GM18517 (cell line): ENCODE data around the gene ZFY.

Source experiments
- ATAC-seq: cut with Tn5 transposase; IDR thresholded peaks from one replicate; pipeline ENCODE4 v1.9.1; 2021; ENCODE audit warnings: mild to moderate bottlenecking, moderate library complexity; ENCODE audit not compliant: unreplicated experiment

ZFY gene

GRCh38 chrY:2934861-2935715, at the start of gene ZFY:
Gene ZFY (plus strand): TSS chrY:2935381. CDS start chrY:2953937, 18,556 bp downstream.
- no peak for ATAC-seq

- no peak for ATAC-seq
Observed at GRCh38 chrY:2885880-2886279, 49.3 kb upstream of the ZFY start.

- ATAC-seq, result no peak
Observed at GRCh38 chrY:2887386-2887785, 47.8 kb upstream of the ZFY start.

GRCh38 chrY:2887955-2888354, 47.2 kb upstream of the ZFY start:
- no peak for ATAC-seq

- ATAC-seq, result no peak
Observed at GRCh38 chrY:2893471-2893870, 41.7 kb upstream of the ZFY start.

GRCh38 chrY:2896050-2896449, 39.1 kb upstream of the ZFY start:
- no peak for ATAC-seq

- ATAC-seq, result no peak
Observed at GRCh38 chrY:2907356-2907755, 27.8 kb upstream of the ZFY start.

GRCh38 chrY:2913066-2913815, 21.9 kb upstream of the ZFY start:
- ATAC-seq, result no peak

GRCh38 chrY:2934078-2934477, 1.1 kb upstream of the ZFY start:
- ATAC-seq, result no peak

- ATAC-seq, result no peak
Observed at GRCh38 chrY:2935716-2936435, 695 bp downstream of the ZFY start.

GRCh38 chrY:2936436-2936750, 1.2 kb downstream of the ZFY start:
- ATAC-seq, result no peak

- no peak for ATAC-seq
Observed at GRCh38 chrY:2937149-2937548, 2.0 kb downstream of the ZFY start.

- ATAC-seq, result no peak
Observed at GRCh38 chrY:2949590-2950252, 14.5 kb downstream of the ZFY start.

- ATAC-seq, result no peak
Observed at GRCh38 chrY:2950655-2951054, 15.5 kb downstream of the ZFY start.

- ATAC-seq, result no peak
Observed at GRCh38 chrY:2952912-2953311, 17.7 kb downstream of the ZFY start.

- ATAC-seq, result no peak
Observed at GRCh38 chrY:2954735-2955134, 19.6 kb downstream of the ZFY start.

GRCh38 chrY:2955561-2955960, 20.4 kb downstream of the ZFY start:
- ATAC-seq, result no peak

- ATAC-seq, result no peak
Observed at GRCh38 chrY:2962061-2962460, 26.9 kb downstream of the ZFY start.

GRCh38 chrY:2964814-2965213, 29.6 kb downstream of the ZFY start:
- no peak for ATAC-seq

GRCh38 chrY:2965629-2966028, 30.4 kb downstream of the ZFY start:
- ATAC-seq, result no peak

GRCh38 chrY:2969561-2969960, 34.4 kb downstream of the ZFY start:
- no peak for ATAC-seq
